ENCODE measurements around the gene RABAC1.

GRCh38 chr19:41925208-41926003 lies 33.7 kb downstream of the RABAC1 start:
- TF ChIP-seq CTCF (IDR thresholded peaks at IDR 0.05) (no peak), POLR2A (IDR thresholded peaks at IDR 0.05) (no peak)
